Uterus (tissue), 4 donors: Measurements from ENCODE around the gene ZNF608. TPM values are rescaled to one million over a fixed set of nuclear protein-coding genes. Genes with fewer than 3 reads are reported as not detected.

Experiments used
- DNase-seq, 2 donors: peaks; one replicate each; pipeline ENCODE4 v3.0.0-alpha.2; 2019 to 2020
- H3K27ac ChIP-seq, 2 donors: fragments of 200-600 bp; sonication (generic); 1 replicate in 1 of 2; 2 replicates in 1 of 2; pipeline ENCODE4 v1.5.1; 2016 to 2018
- H3K27me3 ChIP-seq, 2 donors: fragments of 200-600 bp; sonication (generic); one replicate each; pipeline ENCODE4 v1.5.1; 2018 to 2019; ENCODE audit warnings: control low read depth in 1 of 2
- H3K36me3 ChIP-seq, 2 donors: fragments of 200-600 bp; sonication (generic); one replicate each; pipeline ENCODE4 v1.5.1; 2019; ENCODE audit warnings: control low read depth in 1 of 2
- H3K4me1 ChIP-seq, 2 donors: fragments of 200-600 bp; sonication (generic); one replicate each; pipeline ENCODE4 v1.5.1; 2018 to 2019; ENCODE audit warnings: control low read depth in 1 of 2
- H3K4me3 ChIP-seq, 2 donors: fragments of 200-600 bp; sonication (generic); 1 replicate in 1 of 2; 2 replicates in 1 of 2; pipeline ENCODE4 v1.5.1; 2018 to 2019; ENCODE audit warnings: mild to moderate bottlenecking in 1 of 2
- H3K9me3 ChIP-seq, 2 donors: fragments of 200-600 bp; sonication (generic); one replicate each; pipeline ENCODE4 v1.5.1; 2019; ENCODE audit warnings: control low read depth in 1 of 2
- POLR2A ChIP-seq, 2 donors: fragments of 450-650 bp; IDR thresholded peaks; one replicate each; pipeline ENCODE4 v1.6.1; 2016; ENCODE audit warnings: antibody characterized with exemption in 2 of 2, mild to moderate bottlenecking in 1 of 2, moderate library complexity in 1 of 2
- intact Hi-C: fragments of 100-400 bp; cut with DNase I; formaldehyde crosslinking; loops from one replicate; pipeline ENCODE4 v1.15.1; 2023; ENCODE audit warnings: low total_unique reads
- total RNA-seq, 4 donors: library from RNA; depleted of rRNA in 3 of 4; stranded (reverse); fragments of >200 nt in 3 of 4; gene quantifications; one replicate each; pipeline versions ENCODE4 v1.1.0 to v1.2.4, GENCODE V29; 2014 to 2023
- TF ChIP-seq, protein P1 (sequence below), 4 experiments: fragments of 200-600 bp in 2 of 4; fragments of 450-650 bp in 2 of 4; sonication (generic) in 2 of 4; IDR thresholded peaks; one replicate each; pipeline ENCODE4 v1.5.1; 2016 to 2019; ENCODE audit warnings: antibody characterized with exemption in 4 of 4, mild to moderate bottlenecking in 2 of 4, moderate library complexity in 1 of 4
- donor health status: DM: yes; HTN: yes; CAD: no.

Gene ZNF608
- total RNA-seq, 4 donors from 2014 or later, result 11.1 to 1,086 (median 59.0) TPM

DNA sequence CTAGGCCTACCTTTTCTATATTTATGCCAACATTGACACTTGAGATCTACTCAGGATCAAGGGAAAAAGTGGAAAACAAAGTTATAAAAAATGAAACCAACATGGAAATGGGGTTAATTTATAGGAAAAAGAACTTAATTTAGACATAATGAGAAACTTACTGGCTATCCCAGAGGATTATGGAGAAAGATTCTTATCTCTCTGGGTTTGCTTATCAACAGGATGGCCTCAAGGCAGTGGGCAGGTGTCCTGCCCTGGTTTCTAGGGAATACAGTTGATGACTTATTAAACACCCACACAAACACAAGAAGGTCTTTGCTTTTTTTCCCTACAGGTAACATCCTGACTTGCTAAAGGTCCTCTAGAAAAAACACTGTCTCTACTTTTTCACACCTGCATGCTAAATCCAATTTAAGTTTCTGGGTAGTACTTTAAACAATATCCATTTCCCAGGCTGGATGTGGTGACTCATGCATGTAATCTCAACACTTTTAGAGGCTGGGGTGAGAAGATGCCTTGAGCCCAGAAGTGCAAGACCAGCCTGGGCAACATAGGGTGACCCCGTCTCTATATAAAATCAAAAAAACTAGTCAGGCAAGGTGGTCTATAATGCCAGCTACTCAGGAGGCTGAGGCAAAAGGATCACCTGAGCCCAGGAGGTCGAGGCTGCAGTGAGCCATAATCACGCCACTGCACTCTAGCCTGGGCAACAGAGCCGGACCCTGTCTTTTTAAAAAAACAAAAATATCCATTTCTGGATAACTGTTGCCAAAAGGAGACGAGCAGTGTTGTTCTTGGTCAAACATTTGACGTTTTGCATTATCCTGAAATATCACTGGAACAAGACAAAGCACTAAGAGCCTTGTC is 6.6 kb upstream of the ZNF608 start:
- Histone ChIP-seq H3K9me3 (no peaks in the 10 kb centered on the region), H3K27me3 (no peaks in the 10 kb centered on the region), H3K4me1 (no peaks in the 10 kb centered on the region), H3K36me3 (no peaks in the 10 kb centered on the region), H3K4me3 (no peak overlapping the region), H3K27ac (no peak overlapping the region)
- intact Hi-C loops, result no loop called here
- DNase-seq, result no peak
- TF ChIP-seq POLR2A (IDR thresholded peaks at IDR 0.05), result no peak
- TF ChIP-seq, protein P1, sequence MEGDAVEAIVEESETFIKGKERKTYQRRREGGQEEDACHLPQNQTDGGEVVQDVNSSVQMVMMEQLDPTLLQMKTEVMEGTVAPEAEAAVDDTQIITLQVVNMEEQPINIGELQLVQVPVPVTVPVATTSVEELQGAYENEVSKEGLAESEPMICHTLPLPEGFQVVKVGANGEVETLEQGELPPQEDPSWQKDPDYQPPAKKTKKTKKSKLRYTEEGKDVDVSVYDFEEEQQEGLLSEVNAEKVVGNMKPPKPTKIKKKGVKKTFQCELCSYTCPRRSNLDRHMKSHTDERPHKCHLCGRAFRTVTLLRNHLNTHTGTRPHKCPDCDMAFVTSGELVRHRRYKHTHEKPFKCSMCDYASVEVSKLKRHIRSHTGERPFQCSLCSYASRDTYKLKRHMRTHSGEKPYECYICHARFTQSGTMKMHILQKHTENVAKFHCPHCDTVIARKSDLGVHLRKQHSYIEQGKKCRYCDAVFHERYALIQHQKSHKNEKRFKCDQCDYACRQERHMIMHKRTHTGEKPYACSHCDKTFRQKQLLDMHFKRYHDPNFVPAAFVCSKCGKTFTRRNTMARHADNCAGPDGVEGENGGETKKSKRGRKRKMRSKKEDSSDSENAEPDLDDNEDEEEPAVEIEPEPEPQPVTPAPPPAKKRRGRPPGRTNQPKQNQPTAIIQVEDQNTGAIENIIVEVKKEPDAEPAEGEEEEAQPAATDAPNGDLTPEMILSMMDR (IDR thresholded peaks at IDR 0.05), result no peak

DNA sequence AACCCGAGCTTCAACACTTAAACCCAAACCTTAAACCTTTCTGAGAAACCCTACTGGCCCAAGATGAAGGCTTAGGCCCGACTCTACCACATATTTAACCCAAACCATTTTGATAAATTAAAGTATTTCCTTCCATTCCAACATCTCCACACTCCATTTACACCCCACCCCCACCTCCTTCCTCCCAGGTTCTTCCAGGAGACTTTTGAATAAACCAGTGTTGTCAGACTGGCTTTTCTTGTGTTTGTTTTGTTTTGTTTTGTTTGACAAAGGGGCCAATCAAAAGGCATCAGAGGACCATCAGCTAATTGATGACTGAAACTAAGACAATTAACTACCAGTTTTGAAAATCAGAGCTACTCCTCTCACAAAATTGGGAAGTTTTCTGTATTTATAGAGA is 4.6 kb upstream of the ZNF608 start:
- intact Hi-C loops, result no loop called here
- Histone ChIP-seq H3K27ac (no peak overlapping the region), H3K4me1 (no peaks in the 10 kb centered on the region), H3K9me3 (no peaks in the 10 kb centered on the region), H3K27me3 (no peaks in the 10 kb centered on the region), H3K36me3 (no peaks in the 10 kb centered on the region), H3K4me3 (no peak overlapping the region)
- DNase-seq, result no peak
- TF ChIP-seq, protein P1 (IDR thresholded peaks at IDR 0.05), result no peak
- TF ChIP-seq POLR2A (IDR thresholded peaks at IDR 0.05), result no peak

DNA sequence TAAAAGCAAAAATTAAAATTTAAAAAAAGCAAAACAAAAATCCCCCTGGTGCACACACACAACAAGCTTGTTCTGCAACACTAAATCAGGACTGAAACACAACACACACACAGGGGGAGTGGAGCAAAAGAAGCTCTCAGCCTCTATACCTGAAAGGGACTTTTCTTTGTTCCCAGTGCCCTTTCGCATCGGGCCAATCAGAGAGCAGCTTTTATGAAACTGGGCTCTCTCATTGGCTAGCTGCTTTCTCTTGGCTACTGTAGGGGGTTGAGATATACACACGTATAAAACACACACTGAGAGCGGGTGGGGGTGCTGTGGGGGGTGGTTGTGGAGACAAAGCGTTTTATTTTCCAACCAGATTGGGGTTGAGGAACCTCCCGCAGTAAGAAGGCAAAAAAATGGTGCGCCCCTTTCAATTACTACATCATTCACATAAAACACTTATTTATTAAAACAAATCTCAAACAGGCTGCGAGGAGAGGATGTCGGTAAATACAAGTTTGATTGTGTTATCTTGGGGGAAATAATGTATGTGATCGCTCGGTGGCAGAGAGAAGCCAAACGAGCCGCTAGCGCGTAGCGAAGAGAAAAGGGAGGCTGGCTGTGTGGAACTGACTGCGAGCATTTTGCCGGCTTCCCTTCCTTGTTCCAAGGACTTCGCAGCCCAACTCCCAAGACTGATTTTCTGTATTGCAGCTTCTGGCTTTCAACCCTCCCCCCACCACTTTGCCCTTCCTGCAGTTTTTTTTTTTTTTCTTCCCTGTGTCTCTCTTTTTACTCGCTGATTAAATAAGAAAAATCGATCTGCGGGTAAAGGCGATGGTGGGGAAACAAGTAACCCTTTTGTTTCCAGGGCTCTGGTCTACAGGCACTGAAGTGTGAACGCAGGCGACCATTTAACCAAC is 2.5 kb upstream of the ZNF608 start:
- Histone ChIP-seq H3K4me1 (no peaks in the 10 kb centered on the region), H3K27ac (peak overlapping the region; percentile 90 to 93), H3K27me3 (no peaks in the 10 kb centered on the region), H3K36me3 (no peaks in the 10 kb centered on the region), H3K4me3 (peak overlapping the region; percentile 49 to 50), H3K9me3 (no peaks in the 10 kb centered on the region)
- intact Hi-C loops, result loop anchor here (10.0 kb wide), 1 partner anchor 74 kb away; no protein-coding TSS in a partner anchor
- peak; percentile 40 to 48 for TF ChIP-seq POLR2A (IDR thresholded peaks at IDR 0.05)
- TF ChIP-seq, protein P1 (IDR thresholded peaks at IDR 0.05), result no peak
- DNase-seq, result peak; percentile 61 to 84

DNA sequence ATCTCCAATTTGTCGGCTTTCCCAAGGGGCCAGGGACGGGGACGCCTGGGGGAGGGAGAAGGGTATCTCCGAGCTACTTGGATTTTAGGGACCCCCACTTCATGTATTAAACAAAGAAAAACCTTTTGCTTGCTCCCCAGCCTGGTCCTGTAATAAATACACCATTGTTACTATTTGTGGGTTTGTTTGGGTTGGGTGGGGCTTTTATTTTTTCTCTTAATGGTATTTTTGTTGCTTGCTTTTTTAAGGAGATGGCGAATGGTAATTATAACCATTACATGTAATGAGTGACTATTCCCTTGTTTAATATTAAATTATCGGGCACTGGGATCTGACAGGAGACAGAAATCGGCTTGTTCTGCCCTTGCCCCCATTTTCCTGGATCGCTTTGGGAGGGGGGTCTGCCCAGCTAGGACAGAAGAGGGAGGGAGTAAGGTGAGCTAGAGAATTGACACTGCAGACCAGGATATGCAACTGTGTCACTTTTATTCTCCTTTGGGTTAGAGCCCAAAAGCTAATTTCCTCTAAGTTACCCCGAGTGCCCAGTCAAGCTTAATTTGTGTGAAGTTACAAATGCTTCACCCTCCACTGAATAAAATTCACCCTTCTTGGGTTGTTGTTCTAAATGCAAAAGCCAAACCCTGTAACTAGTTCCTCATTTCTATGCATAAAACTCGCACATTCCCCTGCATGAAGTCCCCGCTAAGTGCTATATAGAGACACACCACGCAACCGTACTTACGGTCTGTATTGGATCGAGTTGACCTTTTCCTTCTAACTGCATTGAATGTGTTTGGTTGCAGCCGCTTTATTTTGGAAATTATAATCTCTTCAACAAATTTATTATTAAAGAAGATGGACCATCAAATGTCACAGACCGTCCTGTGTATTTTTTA is 1.6 kb upstream of the ZNF608 start:
- Histone ChIP-seq H3K27me3 (no peaks in the 10 kb centered on the region), H3K9me3 (no peaks in the 10 kb centered on the region), H3K27ac (peak overlapping the region; percentile 90 to 93), H3K36me3 (no peaks in the 10 kb centered on the region), H3K4me1 (no peaks in the 10 kb centered on the region), H3K4me3 (peak overlapping the region; percentile 49 to 50)
- DNase-seq, result no peak
- TF ChIP-seq, protein P1 (IDR thresholded peaks at IDR 0.05), result no peak
- TF ChIP-seq POLR2A (IDR thresholded peaks at IDR 0.05), result no peak
- intact Hi-C loops, result loop anchor here (10.0 kb wide), 1 partner anchor 73 kb away; no protein-coding TSS in a partner anchor
